Loucy (cell line): Measurements from ENCODE around the gene TUBB4B.

Experiments
- H2AFZ ChIP-seq: fragments of 200-600 bp; sonication (generic); 2 replicates; pipeline ENCODE4 v1.6.0; 2016; ENCODE audit warnings: antibody characterized with exemption, mild to moderate bottlenecking, low read length, moderate library complexity
- H3F3A ChIP-seq: fragments of 200-600 bp; 2 replicates; pipeline ENCODE4 v1.6.0; 2016; ENCODE audit warnings: antibody characterized with exemption, low read depth, mild to moderate bottlenecking
- H3K27me3 ChIP-seq: fragments of 200-600 bp; sonication (generic); 2 replicates; pipeline ENCODE4 v1.6.1; 2014; ENCODE audit warnings: low read length, mild to moderate bottlenecking; ENCODE audit not compliant: insufficient read depth, poor library complexity, severe bottlenecking
- H3K36me3 ChIP-seq: fragments of 200-600 bp; sonication (generic); 2 replicates; pipeline ENCODE4 v1.6.1; 2016; ENCODE audit warnings: low read length; ENCODE audit not compliant: insufficient read depth
- H3K4me1 ChIP-seq: fragments of 200-600 bp; sonication (generic); 2 replicates; pipeline ENCODE4 v1.5.1; 2014; ENCODE audit warnings: low read length, mild to moderate bottlenecking; ENCODE audit not compliant: insufficient read depth, poor library complexity, severe bottlenecking
- H3K4me2 ChIP-seq: fragments of 200-600 bp; sonication (generic); 2 replicates; pipeline ENCODE4 v1.6.0; 2014; ENCODE audit warnings: antibody characterized with exemption, low read length, low read depth, mild to moderate bottlenecking; ENCODE audit not compliant: poor library complexity, severe bottlenecking
- H3K4me3 ChIP-seq: fragments of 200-600 bp; sonication (generic); 2 replicates; pipeline ENCODE4 v1.5.1; 2014; ENCODE audit warnings: low read length, mild to moderate bottlenecking, mixed read lengths; ENCODE audit not compliant: poor library complexity, severe bottlenecking
- H3K79me2 ChIP-seq: fragments of 200-600 bp; sonication (generic); 2 replicates; pipeline ENCODE4 v1.6.1; 2014; ENCODE audit warnings: low read length; ENCODE audit not compliant: insufficient read depth
- H3K9ac ChIP-seq: fragments of 200-600 bp; sonication (generic); 2 replicates; pipeline ENCODE4 v1.6.0; 2014; ENCODE audit warnings: mild to moderate bottlenecking, low read depth, low read length, moderate library complexity; ENCODE audit not compliant: poor library complexity, severe bottlenecking
- H3K9me2 ChIP-seq: fragments of 200-600 bp; sonication (generic); replicated peaks from 2 replicates; pipeline ENCODE4 v1.6.1; 2016; ENCODE audit warnings: low read depth, low read length, mixed read lengths
- H3K9me3 ChIP-seq: fragments of 200-600 bp; sonication (generic); 2 replicates; pipeline ENCODE4 v1.6.1; 2014; ENCODE audit warnings: mild to moderate bottlenecking, antibody characterized with exemption, low read length, low read depth; ENCODE audit not compliant: insufficient read depth
- H4K20me1 ChIP-seq: fragments of 200-600 bp; sonication (generic); 2 replicates; pipeline ENCODE4 v1.6.0; 2014; ENCODE audit warnings: antibody characterized with exemption, low read length, mild to moderate bottlenecking; ENCODE audit not compliant: insufficient read depth, poor library complexity, severe bottlenecking
- EZH2phosphoT487 ChIP-seq: fragments of 200-600 bp; IDR thresholded peaks from 2 replicates; pipeline ENCODE4 v1.6.1; 2018; ENCODE audit warnings: antibody characterized with exemption, mild to moderate bottlenecking, moderate library complexity, borderline replicate concordance
- TF ChIP-seq, protein P1 (sequence below): fragments of 200-600 bp; sonication (generic); conservative IDR thresholded peaks from 2 replicates; pipeline ENCODE4 v1.5.1; 2014; ENCODE audit warnings: mild to moderate bottlenecking, antibody characterized with exemption, low read length

TUBB4B gene

DNA sequence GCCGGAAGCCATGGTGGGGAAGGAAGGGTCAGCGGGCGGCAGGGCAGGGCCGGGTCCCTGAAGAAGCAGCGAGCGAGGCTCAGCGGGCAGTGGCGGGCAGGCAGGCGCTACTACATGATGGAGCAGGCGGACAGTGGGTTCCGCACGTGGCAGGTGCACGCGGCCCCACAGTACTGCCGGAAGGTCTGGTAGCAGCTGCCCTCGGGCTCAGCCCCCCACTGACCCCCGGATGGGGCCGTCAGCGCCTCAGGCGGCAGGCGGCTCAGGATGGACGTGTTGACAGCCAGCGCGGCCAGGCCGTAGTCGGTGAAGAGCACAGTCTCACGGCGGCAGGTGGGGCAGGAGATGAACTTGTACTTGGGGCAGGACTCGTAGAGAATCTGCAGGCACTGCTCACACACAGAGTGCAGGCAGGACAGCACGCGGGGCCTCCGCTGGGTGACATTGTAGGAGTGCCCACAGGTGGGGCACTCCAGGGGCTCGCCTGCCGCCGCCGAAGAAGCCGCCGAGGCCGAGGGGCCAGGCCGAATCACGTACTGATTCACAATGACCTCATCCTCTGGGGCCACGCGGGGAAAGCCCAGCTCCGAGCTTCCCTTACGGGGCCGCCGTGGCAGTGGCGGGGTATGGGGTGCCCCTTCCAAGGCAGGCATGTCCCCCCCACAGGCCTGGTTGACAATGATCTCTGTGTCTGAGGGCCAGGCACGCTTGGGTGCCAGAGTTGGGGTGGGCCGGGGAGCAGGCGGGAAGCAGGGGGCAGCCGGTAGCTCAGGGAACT is 20.6 kb upstream of the TUBB4B start:
- no peak for TF ChIP-seq EZH2phosphoT487
- TF ChIP-seq, protein P1, sequence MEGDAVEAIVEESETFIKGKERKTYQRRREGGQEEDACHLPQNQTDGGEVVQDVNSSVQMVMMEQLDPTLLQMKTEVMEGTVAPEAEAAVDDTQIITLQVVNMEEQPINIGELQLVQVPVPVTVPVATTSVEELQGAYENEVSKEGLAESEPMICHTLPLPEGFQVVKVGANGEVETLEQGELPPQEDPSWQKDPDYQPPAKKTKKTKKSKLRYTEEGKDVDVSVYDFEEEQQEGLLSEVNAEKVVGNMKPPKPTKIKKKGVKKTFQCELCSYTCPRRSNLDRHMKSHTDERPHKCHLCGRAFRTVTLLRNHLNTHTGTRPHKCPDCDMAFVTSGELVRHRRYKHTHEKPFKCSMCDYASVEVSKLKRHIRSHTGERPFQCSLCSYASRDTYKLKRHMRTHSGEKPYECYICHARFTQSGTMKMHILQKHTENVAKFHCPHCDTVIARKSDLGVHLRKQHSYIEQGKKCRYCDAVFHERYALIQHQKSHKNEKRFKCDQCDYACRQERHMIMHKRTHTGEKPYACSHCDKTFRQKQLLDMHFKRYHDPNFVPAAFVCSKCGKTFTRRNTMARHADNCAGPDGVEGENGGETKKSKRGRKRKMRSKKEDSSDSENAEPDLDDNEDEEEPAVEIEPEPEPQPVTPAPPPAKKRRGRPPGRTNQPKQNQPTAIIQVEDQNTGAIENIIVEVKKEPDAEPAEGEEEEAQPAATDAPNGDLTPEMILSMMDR: no peak
- Histone ChIP-seq H3K9ac (no peak overlapping the region), H3K27me3 (no peaks in the 10 kb centered on the region), H3K9me2 (no peaks in the 10 kb centered on the region), H3K4me1 (peaks cover 21% of the 10 kb centered on the region), H3K79me2 (no peaks in the 10 kb centered on the region), H3K4me2 (no peak overlapping the region), H2AFZ (no peak overlapping the region), H4K20me1 (no peaks in the 10 kb centered on the region), H3F3A (no peaks in the 10 kb centered on the region), H3K9me3 (no peaks in the 10 kb centered on the region), H3K36me3 (no peaks in the 10 kb centered on the region), H3K4me3 (no peak overlapping the region)

DNA sequence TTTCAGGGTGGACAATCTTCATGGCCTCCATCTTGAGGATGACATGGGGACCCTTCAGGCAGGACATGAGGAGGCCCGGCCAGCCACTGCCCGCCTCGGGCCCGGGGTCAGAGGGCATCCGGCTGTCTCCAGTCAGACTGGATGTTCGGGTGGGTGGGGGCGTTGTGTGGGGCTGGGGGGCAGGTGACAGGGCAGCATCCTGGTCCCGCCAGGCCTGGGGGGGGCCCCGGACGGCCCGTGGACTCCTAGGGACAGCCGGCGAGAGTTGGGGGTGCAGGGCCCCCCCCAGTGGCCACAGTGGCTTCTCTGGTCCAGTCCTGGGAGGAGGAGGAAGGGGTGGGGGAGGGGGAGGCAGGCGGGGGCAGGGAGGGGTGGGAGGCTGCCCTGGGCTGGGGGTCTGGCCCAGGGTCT is 20.0 kb upstream of the TUBB4B start:
- H3K36me3 ChIP-seq: no peaks in the 10 kb centered on the region
- no peak overlapping the region for H2AFZ ChIP-seq
- peaks cover 21% of the 10 kb centered on the region for H3K4me1 ChIP-seq
- no peak overlapping the region for H3K9ac ChIP-seq
- H3F3A ChIP-seq: no peaks in the 10 kb centered on the region
- no peaks in the 10 kb centered on the region for H3K79me2 ChIP-seq
- no peaks in the 10 kb centered on the region for H3K9me3 ChIP-seq
- H3K9me2 ChIP-seq: no peaks in the 10 kb centered on the region
- no peak overlapping the region for H3K4me2 ChIP-seq
- H3K4me3 ChIP-seq: no peak overlapping the region
- H4K20me1 ChIP-seq: no peaks in the 10 kb centered on the region
- no peak for TF ChIP-seq EZH2phosphoT487
- TF ChIP-seq, protein P1: no peak
- no peaks in the 10 kb centered on the region for H3K27me3 ChIP-seq

GRCh38 chr9:137221506-137222111 is 19.5 kb upstream of the TUBB4B start:
- H3K9ac ChIP-seq: no peak overlapping the region
- TF ChIP-seq, protein P1: no peak
- TF ChIP-seq EZH2phosphoT487: no peak
- no peaks in the 10 kb centered on the region for H4K20me1 ChIP-seq

More at GRCh38 chr9:137221506-137222111, 19.5 kb upstream of the TUBB4B start:
- H3K79me2 ChIP-seq: no peaks in the 10 kb centered on the region
- H3K4me3 ChIP-seq: peak overlapping the region; percentile 56
- H3K9me3 ChIP-seq: no peaks in the 10 kb centered on the region
- H3F3A ChIP-seq: no peaks in the 10 kb centered on the region
- no peaks in the 10 kb centered on the region for H3K36me3 ChIP-seq
- H3K27me3 ChIP-seq: no peaks in the 10 kb centered on the region
- H3K9me2 ChIP-seq: no peaks in the 10 kb centered on the region
- H3K4me1 ChIP-seq: peaks cover 21% of the 10 kb centered on the region
- H3K4me2 ChIP-seq: no peak overlapping the region
- peak overlapping the region; percentile 36; the same call in 1 of the 2 replicates for H2AFZ ChIP-seq
